ENCODE measurements around the gene CLVS2.

CLVS2 gene

GRCh38 chr6:122995921-122996793 lies at the start of gene CLVS2:
TSS of gene CLVS2 (plus strand) at chr6:122996235. CDS start at chr6:122997778, 1,543 bp downstream.
- peak; percentile 1 for DNase-seq (ENCODE audit: low read depth)

GRCh38 chr6:122947355-122947754 lies 48.7 kb upstream of the CLVS2 start:
- no peak for DNase-seq (ENCODE audit: low read depth)

- no peak for DNase-seq (ENCODE audit: low read depth)
These were observed 42.3 kb upstream of the CLVS2 start for GRCh38 chr6:122953766-122954165.

GRCh38 chr6:122956376-122956775 lies 39.7 kb upstream of the CLVS2 start:
- DNase-seq (ENCODE audit: low read depth) = no peak

- no peak for DNase-seq (ENCODE audit: low read depth)
These were observed 33.9 kb upstream of the CLVS2 start for GRCh38 chr6:122962000-122962624.

GRCh38 chr6:122969999-122970533 lies 26.0 kb upstream of the CLVS2 start:
- no peak for DNase-seq (ENCODE audit: low read depth)

- no peak for DNase-seq (ENCODE audit: low read depth)
These were observed 18.9 kb upstream of the CLVS2 start for GRCh38 chr6:122977180-122977579.

- no peak for DNase-seq (ENCODE audit: low read depth)
These were observed 11.6 kb upstream of the CLVS2 start for GRCh38 chr6:122984393-122984792.

- DNase-seq (ENCODE audit: low read depth) = no peak
These were observed 1.8 kb upstream of the CLVS2 start for GRCh38 chr6:122994256-122994655.

GRCh38 chr6:122996794-122997505 lies 915 bp downstream of the CLVS2 start:
- DNase-seq (ENCODE audit: low read depth) = no peak

- DNase-seq (ENCODE audit: low read depth) = no peak
These were observed 1.6 kb downstream of the CLVS2 start for GRCh38 chr6:122997541-122998150.

GRCh38 chr6:122998403-122998975 lies 2.5 kb downstream of the CLVS2 start:
- DNase-seq (ENCODE audit: low read depth) = no peak

- DNase-seq (ENCODE audit: low read depth) = no peak
These were observed 4.3 kb downstream of the CLVS2 start for GRCh38 chr6:123000244-123000770.

- DNase-seq (ENCODE audit: low read depth) = no peak
These were observed 5.5 kb downstream of the CLVS2 start for GRCh38 chr6:123001540-123001939.

- DNase-seq (ENCODE audit: low read depth) = no peak
These were observed 11.8 kb downstream of the CLVS2 start for GRCh38 chr6:123007885-123008284.

GRCh38 chr6:123009059-123009458 lies 13.0 kb downstream of the CLVS2 start:
- DNase-seq (ENCODE audit: low read depth) = no peak

- no peak for DNase-seq (ENCODE audit: low read depth)
These were observed 18.8 kb downstream of the CLVS2 start for GRCh38 chr6:123014835-123015234.

- DNase-seq (ENCODE audit: low read depth) = no peak
These were observed 20.5 kb downstream of the CLVS2 start for GRCh38 chr6:123016431-123017103.

- no peak for DNase-seq (ENCODE audit: low read depth)
These were observed 21.2 kb downstream of the CLVS2 start for GRCh38 chr6:123017104-123017682.

- no peak for DNase-seq (ENCODE audit: low read depth)
These were observed 26.9 kb downstream of the CLVS2 start for GRCh38 chr6:123022975-123023374.

GRCh38 chr6:123024976-123025375 lies 28.9 kb downstream of the CLVS2 start:
- no peak for DNase-seq (ENCODE audit: low read depth)
